OCI-LY7 (cell line): ENCODE results near the gene DAPK3. TPM values are rescaled to one million over a fixed set of nuclear protein-coding genes. Genes with fewer than 3 reads are reported as not detected.

ENCODE experiments used
- Bru-seq: library from RNA; stranded (reverse); fragments of 400-500 nt; gene quantifications from one replicate; lab custom pipeline; 2021; lab: Mats Ljungman, UMichigan
- BruChase-seq, 2 experiments: library from RNA; stranded (reverse); fragments of 400-500 nt; gene quantifications; one replicate each; lab custom pipeline; 2021; lab: Mats Ljungman, UMichigan
- BruUV-seq: library from RNA; stranded (reverse); fragments of 400-500 nt; replicated peaks from 2 replicates; lab custom pipeline; 2021; lab: Mats Ljungman, UMichigan
- CTCF ChIA-PET: fragments of 300-600 bp; sonication (Branson Sonifier 250); formaldehyde crosslinking; loops from one replicate; lab custom pipeline; 2022; ENCODE audit warnings: antibody characterized with exemption; ENCODE audit not compliant: unreplicated experiment; lab: Charles Lee
- POLR2A ChIA-PET: fragments of 300-600 bp; sonication (Branson Sonifier 250); formaldehyde crosslinking; loops from one replicate; lab custom pipeline; 2022; ENCODE audit warnings: antibody characterized with exemption; lab: Charles Lee
- DNase-seq: peaks from one replicate; pipeline ENCODE4 v3.0.0-alpha.2; 2015; ENCODE audit warnings: low spot score
- H2AFZ ChIP-seq: fragments of 200-600 bp; sonication (generic), shearing (Covaris generic); 2 replicates; pipeline ENCODE4 v1.6.1; 2014; ENCODE audit warnings: mild to moderate bottlenecking, antibody characterized with exemption, low read length, moderate library complexity
- H3K27ac ChIP-seq: fragments of 200-600 bp; sonication (generic); 2 replicates; pipeline ENCODE4 v1.5.1; 2014; ENCODE audit warnings: mixed run types, low read depth, mild to moderate bottlenecking, moderate library complexity, low read length, inconsistent platforms; ENCODE audit not compliant: poor library complexity, severe bottlenecking
- H3K36me3 ChIP-seq: fragments of 200-600 bp; sonication (generic); 2 replicates; pipeline ENCODE4 v1.6.1; 2014; ENCODE audit warnings: mild to moderate bottlenecking, antibody characterized with exemption, low read length, moderate library complexity, mixed read lengths; ENCODE audit not compliant: insufficient read depth
- H3K4me1 ChIP-seq: fragments of 200-600 bp; sonication (generic); 2 replicates; pipeline ENCODE4 v1.5.1; 2014; ENCODE audit warnings: mild to moderate bottlenecking, low read length; ENCODE audit not compliant: insufficient read depth, poor library complexity, severe bottlenecking
- H3K4me2 ChIP-seq: fragments of 200-600 bp; sonication (generic); 2 replicates; pipeline ENCODE4 v1.6.1; 2014; ENCODE audit warnings: mild to moderate bottlenecking, low read length
- H3K4me3 ChIP-seq: fragments of 200-600 bp; sonication (generic); 2 replicates; pipeline ENCODE4 v1.5.1; 2014; ENCODE audit warnings: mild to moderate bottlenecking, low read depth, low read length; ENCODE audit not compliant: poor library complexity, severe bottlenecking
- H3K79me2 ChIP-seq: fragments of 200-600 bp; sonication (generic); 2 replicates; pipeline ENCODE4 v1.6.1; 2016; ENCODE audit warnings: low read depth, mild to moderate bottlenecking, low read length, moderate library complexity, mixed read lengths; ENCODE audit not compliant: insufficient read depth
- H3K9me2 ChIP-seq: fragments of 200-600 bp; sonication (generic); 2 replicates; pipeline ENCODE4 v1.6.1; 2016; ENCODE audit warnings: mild to moderate bottlenecking, low read length, mixed read lengths; ENCODE audit not compliant: insufficient read depth
- H3K9me3 ChIP-seq: fragments of 200-600 bp; sonication (generic); 2 replicates; pipeline ENCODE4 v1.6.1; 2014; ENCODE audit warnings: mild to moderate bottlenecking, mixed run types, low read length, mixed read lengths
- H4K20me1 ChIP-seq: fragments of 200-600 bp; sonication (generic); 2 replicates; pipeline ENCODE4 v1.6.1; 2014; ENCODE audit warnings: mild to moderate bottlenecking, antibody characterized with exemption, low read length, moderate library complexity, mixed read lengths; ENCODE audit not compliant: insufficient read depth
- CTCF ChIP-seq: fragments of 200-600 bp; sonication (generic); conservative IDR thresholded peaks from 2 replicates; pipeline ENCODE4 v1.5.1; 2014; ENCODE audit warnings: mild to moderate bottlenecking, antibody characterized with exemption, low read length, moderate library complexity, mixed read lengths
- EZH2phosphoT487 ChIP-seq: fragments of 200-600 bp; sonication (generic); IDR thresholded peaks from 2 replicates; pipeline ENCODE4 v1.6.1; 2018; ENCODE audit warnings: low read depth, borderline replicate concordance, mild to moderate bottlenecking, mixed run types, antibody characterized with exemption, low read length, moderate library complexity, mixed read lengths
- intact Hi-C: fragments of 100-400 bp; cut with micrococcal nuclease; formaldehyde crosslinking; loops from one replicate; pipeline ENCODE4 v1.10.0; 2022; ENCODE audit not compliant: unreplicated experiment
- long read RNA-seq: library from polyadenylated mRNA; stranded (forward); transcript quantifications from one replicate; pipeline ENCODE4 v2.0.0, GENCODE V29; 2022
- total RNA-seq, 2 experiments: library from RNA; depleted of rRNA in 1 of 2; stranded (reverse); fragments of >200 nt in 1 of 2; shearing (Covaris generic) in 1 of 2; gene quantifications; 2 replicates each; pipeline ENCODE4 v1.2.3, GENCODE V29; 2014 to 2022

The DAPK3 gene
- total RNA-seq (2014; rRNA removed; shearing (Covaris generic)) (48.6 and 49.3 TPM in 2 replicates), total RNA-seq (2022) (40.4 and 47.1 TPM in 2 replicates), Bru-seq, nascent RNA (percentile 46 among the genes with signal in this experiment), BruChase-seq, experiment 1, labeled RNA remaining after a 6-hour chase (percentile 61 among the genes with signal in this experiment), BruChase-seq, experiment 2, labeled RNA remaining after a 2-hour chase (percentile 64 among the genes with signal in this experiment)
- long read RNA-seq, partial matches to known transcripts = 0 of 3 reads
- long read RNA-seq, other reads (novel, unspliced or antisense) = 3 of 3 reads

DNA sequence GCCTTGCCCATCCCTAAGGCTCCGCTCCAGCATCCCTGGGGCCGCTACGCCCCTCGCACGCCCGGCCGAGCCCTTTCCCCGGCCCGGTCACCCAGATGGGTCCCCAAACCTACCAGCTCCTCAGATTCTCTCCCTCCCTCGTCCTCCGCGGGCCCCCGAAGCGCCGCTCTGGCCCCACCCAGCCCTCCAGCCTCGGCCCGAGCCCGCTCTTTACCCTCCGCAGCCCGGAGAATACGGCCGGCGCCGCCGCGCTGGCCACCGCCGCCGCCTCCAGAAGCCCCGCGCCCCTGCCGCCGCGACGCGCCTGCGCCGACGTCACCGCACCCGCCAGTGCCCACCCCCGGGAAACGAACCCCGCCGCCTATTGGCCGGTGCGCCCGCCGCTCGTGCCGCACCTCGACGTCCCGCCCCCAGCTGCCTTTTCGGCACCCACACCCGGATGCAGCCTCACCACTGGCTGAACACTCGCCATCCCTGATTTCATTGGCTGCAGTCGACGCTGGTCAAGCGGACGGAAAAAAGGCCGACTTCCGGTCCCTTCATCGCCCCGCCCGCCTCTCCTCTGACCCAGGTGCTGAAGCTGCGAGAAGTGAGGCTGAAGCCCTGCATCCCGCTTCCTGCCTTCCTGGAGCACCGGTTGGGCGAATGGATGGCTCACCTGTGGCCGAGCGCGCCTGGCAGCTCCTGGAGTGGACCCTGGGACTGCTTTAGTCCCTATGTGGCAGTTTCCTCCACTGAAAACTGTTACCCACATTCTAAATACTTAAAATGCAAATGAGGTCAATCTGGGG is at the start of gene DAPK3:
DAPK3 (minus strand) TSS at position 292 of the 791 bp plus-strand sequence. CDS start 1,364 bp downstream, outside the sequence.
- Histone ChIP-seq H3K4me1 (peaks cover 21% of the 10 kb centered on the region), H2AFZ (0 out of 2 replicates have a peak within 1 kb of the TSS, but pooled peaks have one; percentile 4), H3K4me3 (peak within 1 kb of the TSS; percentile 96), H3K9me3 (no peaks in the 10 kb centered on the region), H3K27ac (peak within 1 kb of the TSS; percentile 71), H3K9me2 (no peaks in the 10 kb centered on the region), H3K36me3 (peaks cover 46% of the 10 kb centered on the region), H3K4me2 (peak within 1 kb of the TSS; percentile 96), H4K20me1 (peaks cover 6% of the 10 kb centered on the region; the same call in 1 of the 2 replicates), H3K79me2 (peaks cover 18% of the 10 kb centered on the region; the same call in 1 of the 2 replicates)
- intact Hi-C loops = no loop called here
- no peak for TF ChIP-seq CTCF
- TF ChIP-seq EZH2phosphoT487 = no peak
- no TSS peak for BruUV-seq
- ChIA-PET POLR2A (interaction anchor here (0.5 to 1.7 kb wide), 4 partner anchors 13 to 74 kb away, joined by 4 to 5 read pairs (median 4); no protein-coding TSS in a partner anchor), CTCF (no interaction called here)
- peak; percentile 99 for DNase-seq

DNA sequence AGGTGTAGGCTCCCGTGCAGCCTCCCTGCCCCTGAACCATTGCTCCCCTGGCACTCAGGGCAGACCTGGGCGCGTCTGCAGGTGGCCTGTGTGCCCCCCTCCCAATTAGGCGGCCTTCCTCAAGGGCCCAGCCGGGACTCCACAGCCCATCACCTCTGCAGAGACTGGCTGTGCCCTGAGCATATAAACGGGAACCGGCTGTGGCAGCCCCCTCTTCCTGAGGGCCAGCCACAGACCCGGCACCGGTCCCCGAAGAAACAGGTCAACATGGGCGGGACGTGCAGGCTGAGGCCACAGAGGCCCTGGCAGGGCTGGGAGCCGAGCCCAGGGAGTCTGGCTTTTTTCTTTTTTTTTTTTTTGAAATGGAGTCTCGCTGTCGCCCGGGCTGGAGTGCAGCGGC is 48.7 kb upstream of the DAPK3 start:
- Histone ChIP-seq H3K79me2 (peaks cover 5% of the 10 kb centered on the region; the same call in 1 of the 2 replicates), H3K4me2 (no peak overlapping the region), H3K4me1 (peaks cover 6% of the 10 kb centered on the region), H3K4me3 (no peak overlapping the region), H3K9me3 (no peaks in the 10 kb centered on the region), H3K27ac (no peak overlapping the region), H4K20me1 (no peaks in the 10 kb centered on the region), H3K36me3 (peaks cover 52% of the 10 kb centered on the region; the same call in 1 of the 2 replicates), H2AFZ (no peak overlapping the region), H3K9me2 (no peaks in the 10 kb centered on the region)
- CTCF ChIA-PET = no interaction called here
- BruUV-seq = no TSS peak
- TF ChIP-seq CTCF (no peak), EZH2phosphoT487 (no peak)
- POLR2A ChIA-PET = no interaction called here
- intact Hi-C loops = no loop called here
- no peak for DNase-seq
